Chondrocyte (in vitro differentiated cells): ENCODE results near the gene GJA9. TPM values are rescaled to one million over a fixed set of nuclear protein-coding genes. Genes with fewer than 3 reads are reported as not detected.

ENCODE experiments used
- DNase-seq: peaks from one replicate; pipeline ENCODE4 v3.0.0; 2021; ENCODE audit warnings: mixed read lengths, low spot score
- H3K27ac Mint-ChIP-seq: one replicate; pipeline ENCODE4 v1.8.0; 2021; ENCODE audit warnings: mild to moderate bottlenecking, moderate library complexity, mixed read lengths; ENCODE audit not compliant: unreplicated experiment
- H3K27me3 Mint-ChIP-seq: 2 replicates; pipeline ENCODE4 v1.8.0; 2021; ENCODE audit warnings: low read depth, mixed read lengths
- H3K36me3 Mint-ChIP-seq: 2 replicates; pipeline ENCODE4 v1.8.0; 2021; ENCODE audit warnings: low read depth, mixed read lengths
- H3K4me1 Mint-ChIP-seq: 2 replicates; pipeline ENCODE4 v1.8.0; 2021; ENCODE audit warnings: low read depth, mild to moderate bottlenecking, mixed read lengths
- H3K4me3 Mint-ChIP-seq: one replicate; pipeline ENCODE4 v1.8.0; 2021; ENCODE audit warnings: mild to moderate bottlenecking, moderate library complexity, mixed read lengths; ENCODE audit not compliant: unreplicated experiment
- H3K9me3 Mint-ChIP-seq: 2 replicates; pipeline ENCODE4 v1.8.0; 2021; ENCODE audit warnings: low read depth, mixed read lengths
- total RNA-seq: library from RNA; stranded (reverse); gene quantifications from 3 replicates; pipeline ENCODE4 v1.2.1, GENCODE V29; 2021
- TF ChIP-seq, protein P1 (sequence below): fragments of 200-600 bp; sonication (generic); IDR thresholded peaks from 2 replicates; pipeline ENCODE4 v1.5.0; 2021; ENCODE audit warnings: antibody characterized with exemption, mild to moderate bottlenecking, moderate library complexity

The GJA9 gene
- total RNA-seq, 1 donor from 2014 or later, result not detected

DNA sequence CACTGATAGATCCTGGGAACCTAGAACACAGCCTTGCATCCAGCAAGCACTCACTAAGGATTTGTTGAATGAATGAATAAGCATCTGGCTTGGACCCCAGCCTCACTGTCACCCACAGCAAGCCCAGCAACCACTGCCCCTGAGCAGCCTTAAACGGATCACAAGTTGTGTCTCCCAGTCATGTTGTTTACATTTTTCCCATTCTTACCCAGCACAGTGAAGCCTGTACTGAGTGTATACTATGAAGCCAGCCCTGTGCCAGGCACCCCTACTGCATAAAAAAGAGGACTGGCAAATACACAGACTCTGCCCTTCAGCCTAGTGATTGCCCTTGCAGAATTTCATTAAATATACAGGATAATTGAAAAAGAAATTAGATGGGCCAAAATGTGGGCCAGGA lies 52.0 kb downstream of the GJA9 start:
- Mint-ChIP-seq H3K27me3 (peaks cover 16% of the 10 kb centered on the region), H3K27ac (no peak overlapping the region)
- no peak for DNase-seq

DNA sequence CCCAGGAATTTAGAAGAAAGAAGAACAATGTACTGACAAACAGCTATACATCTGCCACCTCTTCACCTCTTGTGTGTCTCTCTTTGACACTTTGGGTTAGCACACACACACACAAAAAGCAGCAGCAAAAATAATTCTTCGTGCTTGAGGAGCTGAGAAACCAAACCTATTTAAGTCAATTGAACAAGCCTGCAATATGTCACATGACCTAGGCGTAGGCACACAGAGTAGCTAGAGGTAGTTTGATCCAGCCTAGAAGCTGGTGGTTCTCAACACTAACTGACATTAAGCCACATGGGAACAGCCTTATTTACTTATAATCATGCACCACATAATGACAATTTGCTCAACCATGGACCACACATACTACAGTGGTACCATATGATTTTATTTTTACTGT lies 54.1 kb downstream of the GJA9 start:
- Mint-ChIP-seq H3K36me3 (no peaks in the 10 kb centered on the region), H3K4me1 (no peaks in the 10 kb centered on the region), H3K27ac (no peak overlapping the region), H3K4me3 (no peak overlapping the region), H3K27me3 (peaks cover 16% of the 10 kb centered on the region), H3K9me3 (no peaks in the 10 kb centered on the region)
- DNase-seq, result no peak
- TF ChIP-seq, protein P1, sequence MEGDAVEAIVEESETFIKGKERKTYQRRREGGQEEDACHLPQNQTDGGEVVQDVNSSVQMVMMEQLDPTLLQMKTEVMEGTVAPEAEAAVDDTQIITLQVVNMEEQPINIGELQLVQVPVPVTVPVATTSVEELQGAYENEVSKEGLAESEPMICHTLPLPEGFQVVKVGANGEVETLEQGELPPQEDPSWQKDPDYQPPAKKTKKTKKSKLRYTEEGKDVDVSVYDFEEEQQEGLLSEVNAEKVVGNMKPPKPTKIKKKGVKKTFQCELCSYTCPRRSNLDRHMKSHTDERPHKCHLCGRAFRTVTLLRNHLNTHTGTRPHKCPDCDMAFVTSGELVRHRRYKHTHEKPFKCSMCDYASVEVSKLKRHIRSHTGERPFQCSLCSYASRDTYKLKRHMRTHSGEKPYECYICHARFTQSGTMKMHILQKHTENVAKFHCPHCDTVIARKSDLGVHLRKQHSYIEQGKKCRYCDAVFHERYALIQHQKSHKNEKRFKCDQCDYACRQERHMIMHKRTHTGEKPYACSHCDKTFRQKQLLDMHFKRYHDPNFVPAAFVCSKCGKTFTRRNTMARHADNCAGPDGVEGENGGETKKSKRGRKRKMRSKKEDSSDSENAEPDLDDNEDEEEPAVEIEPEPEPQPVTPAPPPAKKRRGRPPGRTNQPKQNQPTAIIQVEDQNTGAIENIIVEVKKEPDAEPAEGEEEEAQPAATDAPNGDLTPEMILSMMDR, result no peak

More for the DNA sequence above, 52.0 kb downstream of the GJA9 start:
- H3K4me3 Mint-ChIP-seq, result no peak overlapping the region
- no peaks in the 10 kb centered on the region for H3K36me3 Mint-ChIP-seq
- TF ChIP-seq, protein P1, result no peak
- peaks cover 2% of the 10 kb centered on the region for H3K4me1 Mint-ChIP-seq
- H3K9me3 Mint-ChIP-seq, result no peaks in the 10 kb centered on the region

DNA sequence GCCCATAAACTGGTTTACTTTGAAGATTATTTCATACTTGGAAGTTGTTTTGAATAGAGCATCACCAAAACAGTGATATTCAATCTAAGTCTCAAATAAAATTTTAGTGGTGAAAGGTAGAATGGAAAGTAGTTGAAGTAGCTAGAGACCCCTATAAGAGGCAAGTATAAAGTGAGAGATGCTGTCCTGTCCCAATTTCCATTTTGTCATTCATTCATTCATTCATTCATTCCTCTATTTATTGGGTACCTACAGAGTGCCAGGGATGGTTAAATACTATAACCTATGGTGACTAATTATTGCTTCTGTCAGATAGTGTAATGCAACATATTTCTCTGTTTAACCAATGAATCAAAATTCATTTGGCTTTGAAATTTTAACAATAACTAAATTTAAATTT lies 54.5 kb downstream of the GJA9 start:
- H3K27me3 Mint-ChIP-seq, result peaks cover 16% of the 10 kb centered on the region
- TF ChIP-seq, protein P1, result no peak

DNA sequence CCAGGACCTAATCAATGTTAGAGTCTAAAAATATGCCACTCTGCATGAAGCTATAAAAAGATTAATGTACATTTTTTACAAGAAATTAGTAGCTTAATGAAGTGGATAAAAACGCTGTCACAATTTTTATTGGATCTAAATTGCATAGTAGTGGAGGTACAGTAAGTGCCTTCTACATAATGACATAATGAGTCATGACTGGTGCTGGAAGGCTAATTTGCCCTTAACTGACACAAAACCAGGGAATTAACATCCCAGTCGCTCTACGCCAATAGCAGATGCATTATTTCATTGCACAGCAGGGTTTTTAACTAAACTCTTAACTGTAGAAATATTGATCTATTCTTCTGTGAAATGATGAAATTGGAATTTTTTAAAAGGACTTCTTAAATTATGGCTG lies 55.1 kb downstream of the GJA9 start:
- Mint-ChIP-seq H3K4me3 (no peak overlapping the region), H3K4me1 (no peaks in the 10 kb centered on the region), H3K27ac (no peak overlapping the region), H3K27me3 (peaks cover 18% of the 10 kb centered on the region), H3K9me3 (no peaks in the 10 kb centered on the region), H3K36me3 (no peaks in the 10 kb centered on the region)
- DNase-seq, result no peak
- TF ChIP-seq, protein P1, result no peak

More for the DNA sequence above, 54.5 kb downstream of the GJA9 start:
- H3K36me3 Mint-ChIP-seq, result no peaks in the 10 kb centered on the region
- no peak for DNase-seq
- no peak overlapping the region for H3K27ac Mint-ChIP-seq
- H3K4me1 Mint-ChIP-seq, result no peaks in the 10 kb centered on the region
- H3K9me3 Mint-ChIP-seq, result no peaks in the 10 kb centered on the region
- H3K4me3 Mint-ChIP-seq, result no peak overlapping the region

Other genes with a start within 250 kb of the GJA9 start
- 51.7 to 71.7 TPM (median 71.2 TPM) in 3 replicates for gene RRAGC, start 21.8 kb downstream of the GJA9 start, total RNA-seq
- 6.1 to 13.7 TPM (median 6.1 TPM) in 3 replicates for gene MYCBP, start 8.2 kb downstream of the GJA9 start, total RNA-seq
- gene RHBDL2, start 60.2 kb upstream of the GJA9 start, total RNA-seq, result not detected in 3 replicates
- 39.3 to 55.2 TPM (median 51.9 TPM) in 3 replicates for gene AKIRIN1, start 109.7 kb upstream of the GJA9 start, total RNA-seq
- gene NDUFS5, start 144.8 kb upstream of the GJA9 start, total RNA-seq, result 148 to 181 TPM (median 149 TPM) in 3 replicates